Caki2 (cell line): ENCODE measurements around the gene BLM. TPM values are rescaled to one million over a fixed set of nuclear protein-coding genes. Genes with fewer than 3 reads are reported as not detected.
"Not testable (repeated sequence)": the region's sequence is repeated elsewhere in the genome, so short reads cannot be mapped to it uniquely, and the experiment has no call there.

Source experiments
- DNase-seq: peaks from one replicate; pipeline ENCODE4 v3.0.0-alpha.2; 2015; ENCODE audit warnings: low read depth
- in situ Hi-C: cut with HindIII; loops from 2 replicates; pipeline ENCODE4 v1.10.0; 2016; ENCODE audit warnings: low sequenced_read_pairs, low pct_unique_long_range_greater_than_20kb, mixed read lengths
- total RNA-seq: library from RNA; depleted of rRNA; stranded (reverse); fragments of >200 nt; shearing (Covaris generic); gene quantifications from 2 replicates; pipeline ENCODE4 v1.2.3, GENCODE V29; 2014; ENCODE audit warnings: low replicate concordance

The BLM gene
- total RNA-seq, 1 experiment from 2014 or later, result 12.5 TPM

GRCh38 chr15:90810354-90810753, 93.2 kb downstream of the BLM start:
- in situ Hi-C loops, result no loop called here
- DNase-seq, result no peak

- DNase-seq, result no peak
- in situ Hi-C loops, result no loop called here
Observed at GRCh38 chr15:90812171-90812957, 95.2 kb downstream of the BLM start.

- DNase-seq, result no peak
- in situ Hi-C loops, result no loop called here
Observed at GRCh38 chr15:90812958-90813265, 95.8 kb downstream of the BLM start.

- in situ Hi-C loops, result no loop called here
- no peak for DNase-seq
Observed at GRCh38 chr15:90813796-90814190, 96.6 kb downstream of the BLM start.

- DNase-seq, result no peak
- in situ Hi-C loops, result no loop called here
Observed at GRCh38 chr15:90814191-90814821, 97.2 kb downstream of the BLM start.

GRCh38 chr15:90816401-90817116, 99.4 kb downstream of the BLM start:
- in situ Hi-C loops, result no loop called here
- no peak for DNase-seq

- in situ Hi-C loops, result no loop called here
Observed at GRCh38 chr15:90817117-90818057, 100.2 kb downstream of the BLM start.

GRCh38 chr15:90818251-90819210, 101.4 kb downstream of the BLM start:
- no peak for DNase-seq
- in situ Hi-C loops, result no loop called here

More at GRCh38 chr15:90817117-90818057, 100.2 kb downstream of the BLM start:
- DNase-seq, result no peak

- no peak for DNase-seq
- in situ Hi-C loops, result no loop called here
Observed at GRCh38 chr15:90819390-90819789, 102.2 kb downstream of the BLM start.

- in situ Hi-C loops, result no loop called here
- no peak for DNase-seq
Observed at GRCh38 chr15:90819850-90820249, 102.7 kb downstream of the BLM start.

GRCh38 chr15:90820481-90820880, 103.3 kb downstream of the BLM start:
- in situ Hi-C loops, result no loop called here
- DNase-seq, result no peak

- DNase-seq, result no peak
- in situ Hi-C loops, result no loop called here
Observed at GRCh38 chr15:90822204-90822955, 105.2 kb downstream of the BLM start.

- in situ Hi-C loops, result no loop called here
- DNase-seq, result no peak
Observed at GRCh38 chr15:90823455-90823974, 106.4 kb downstream of the BLM start.

- in situ Hi-C loops, DNase-seq: not testable (repeated sequence)
Observed at GRCh38 chr15:90825115-90825899, 108.2 kb downstream of the BLM start.

GRCh38 chr15:90826206-90826885, 109.2 kb downstream of the BLM start:
- DNase-seq, in situ Hi-C loops: not testable (repeated sequence)
